Stimulated activated CD8-positive, alpha-beta memory T cell treated with anti-CD3 and anti-CD28 coated beads, Interleukin-2, amount 100 ng/mL, for 48 hours (primary cell): ENCODE data around the gene PROSER3.

Experiments
- DNase-seq, 2 donors: peaks; one replicate each; pipeline ENCODE4 v3.0.0-alpha.2; 2020; ENCODE audit warnings: low read depth in 2 of 2

Gene PROSER3

GRCh38 chr19:35816846-35817245 is 58.9 kb downstream of the PROSER3 start:
- no peak for DNase-seq

- DNase-seq = no peak
These were observed 60.5 kb downstream of the PROSER3 start for GRCh38 chr19:35818445-35818844.
